Mesendoderm (in vitro differentiated cells): ENCODE measurements around the gene CEP131.

Source experiments
- DNase-seq: peaks from one replicate; pipeline ENCODE4 v3.0.0; 2013
- H2AK5ac ChIP-seq: 2 replicates; pipeline ENCODE4 v1.6.1; 2013; ENCODE audit warnings: low read length, inconsistent platforms
- H2BK120ac ChIP-seq: 2 replicates; pipeline ENCODE4 v1.6.1; 2013; ENCODE audit warnings: low read depth, mild to moderate bottlenecking, low read length, moderate library complexity, mixed read lengths
- H2BK15ac ChIP-seq: replicated peaks from 2 replicates; pipeline ENCODE4 v1.6.1; 2013; ENCODE audit warnings: low read depth, mild to moderate bottlenecking, moderate library complexity
- H2BK5ac ChIP-seq: 2 replicates; pipeline ENCODE4 v1.6.1; 2013; ENCODE audit warnings: low read length, inconsistent platforms
- H3K18ac ChIP-seq: 2 replicates; pipeline ENCODE4 v1.6.1; 2013; ENCODE audit warnings: mild to moderate bottlenecking, low read length, mixed read lengths
- H3K23ac ChIP-seq: one replicate; pipeline ENCODE4 v1.6.1; 2013; ENCODE audit warnings: low read length
- H3K27ac ChIP-seq: 2 replicates; pipeline ENCODE4 v1.5.1; 2013; ENCODE audit warnings: low read depth, mild to moderate bottlenecking, inconsistent platforms, low read length, moderate library complexity
- H3K27me3 ChIP-seq: 2 replicates; pipeline ENCODE4 v1.6.1; 2013; ENCODE audit warnings: low read length, control low read depth, mild to moderate bottlenecking, inconsistent platforms; ENCODE audit not compliant: insufficient read depth, poor library complexity
- H3K36me3 ChIP-seq: 2 replicates; pipeline ENCODE4 v1.6.1; 2013; ENCODE audit warnings: low read length, inconsistent platforms; ENCODE audit not compliant: control insufficient read depth, insufficient read depth
- H3K4ac ChIP-seq: one replicate; pipeline ENCODE4 v1.6.1; 2013; ENCODE audit warnings: low read depth, mild to moderate bottlenecking, low read length, moderate library complexity
- H3K4me1 ChIP-seq: 2 replicates; pipeline ENCODE4 v1.6.1; 2013; ENCODE audit warnings: low read depth, low read length, inconsistent platforms; ENCODE audit not compliant: control insufficient read depth
- H3K4me2 ChIP-seq: 2 replicates; pipeline ENCODE4 v1.6.1; 2013; ENCODE audit warnings: low read length
- H3K4me3 ChIP-seq: 2 replicates; pipeline ENCODE4 v1.5.1; 2013; ENCODE audit warnings: mild to moderate bottlenecking, low read length
- H3K56ac ChIP-seq: one replicate; pipeline ENCODE4 v1.6.1; 2013; ENCODE audit warnings: low read length
- H3K79me1 ChIP-seq: 2 replicates; pipeline ENCODE4 v1.6.1; 2013; ENCODE audit warnings: low read length, inconsistent platforms
- H3K79me2 ChIP-seq: 2 replicates; pipeline ENCODE4 v1.6.1; 2013; ENCODE audit warnings: mild to moderate bottlenecking, low read length; ENCODE audit not compliant: control insufficient read depth, insufficient read depth
- H3K9ac ChIP-seq: 2 replicates; pipeline ENCODE4 v1.6.1; 2013; ENCODE audit warnings: low read length, inconsistent platforms
- H4K5ac ChIP-seq: one replicate; pipeline ENCODE4 v1.6.1; 2013; ENCODE audit warnings: low read length
- H4K8ac ChIP-seq: one replicate; pipeline ENCODE4 v1.6.1; 2013; ENCODE audit warnings: low read depth, mild to moderate bottlenecking, control low read depth, low read length, moderate library complexity
- WGBS: extraction: QIAGEN DNeasy Blood & Tissue Kit; methylation state at CpG from one replicate; pipeline ENCODE4 v1.1.7; 2013; ENCODE audit warnings: low lambda C conversion rate, missing lambda C conversion rate; ENCODE audit not compliant: insufficient coverage; ENCODE audit errors: extremely low coverage; 5-methylcytosine and 5-hydroxymethylcytosine counted together

Gene CEP131

DNA sequence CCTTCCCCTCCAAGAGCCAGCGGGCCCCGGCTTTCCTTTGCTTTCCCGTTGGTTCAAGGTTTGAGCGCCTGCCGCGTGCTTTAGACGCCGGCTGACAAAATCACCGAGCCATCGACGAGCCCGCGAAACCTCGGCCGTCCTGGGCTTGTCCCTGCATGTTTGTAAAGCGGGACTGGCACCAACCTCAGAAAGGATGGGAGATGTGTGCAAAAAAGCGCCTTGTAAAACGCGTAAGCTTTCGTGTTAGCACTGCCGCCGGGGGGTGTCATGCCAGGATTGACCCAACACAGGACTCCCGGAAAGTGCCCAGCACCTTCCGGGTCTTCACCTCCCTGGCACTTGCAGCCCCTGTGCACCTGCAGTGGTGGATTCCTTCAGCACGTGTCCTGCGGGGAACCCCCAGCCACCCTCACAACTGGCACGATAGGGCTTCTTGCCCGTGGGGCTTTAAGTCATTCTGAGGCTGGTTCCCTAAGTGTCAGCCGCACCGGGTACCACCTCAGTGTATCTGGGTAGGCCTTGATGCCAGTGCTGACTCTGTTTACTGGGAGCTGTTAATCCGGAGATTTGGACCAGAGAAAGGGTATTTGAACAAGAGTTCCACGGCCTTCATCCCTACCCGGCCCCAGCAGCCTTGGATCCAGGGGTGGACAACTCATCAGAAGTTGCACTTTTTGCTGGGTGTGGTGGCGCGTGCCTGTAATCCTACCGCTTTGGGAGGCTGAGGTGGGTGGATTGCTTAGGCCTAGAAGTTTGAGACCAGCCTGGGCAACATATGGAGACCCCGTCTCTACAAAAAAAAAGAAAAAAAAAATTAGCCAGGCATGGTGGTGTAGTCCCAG is 17.2 kb upstream of the CEP131 start:
- Histone ChIP-seq H3K79me2 (peaks cover 10% of the 10 kb centered on the region), H3K27ac (no peak overlapping the region), H3K18ac (peak overlapping the region; percentile 31), H3K36me3 (no peaks in the 10 kb centered on the region), H3K9ac (peak overlapping the region; percentile 86), H3K4ac (peak overlapping the region; percentile 73), H2BK15ac (no peak overlapping the region), H4K5ac (no peak overlapping the region), H3K4me2 (peak overlapping the region; percentile 94), H3K79me1 (peaks cover 8% of the 10 kb centered on the region), H3K56ac (peak overlapping the region; percentile 94), H3K4me1 (peaks cover 4% of the 10 kb centered on the region), H4K8ac (no peak overlapping the region), H2BK5ac (no peak overlapping the region), H3K4me3 (peak overlapping the region; percentile 85), H2BK120ac (no peak overlapping the region), H3K23ac (no peak overlapping the region), H2AK5ac (peak overlapping the region; percentile 65), H3K27me3 (no peaks in the 10 kb centered on the region)
- no peak for DNase-seq
- no CpG with 5 or more reads among the region's 37 CpGs for WGBS

- Histone ChIP-seq H3K79me1 (peaks cover 8% of the 10 kb centered on the region), H2BK120ac (no peak within 1 kb of the TSS), H3K4me3 (peak within 1 kb of the TSS; percentile 85), H3K18ac (peak within 1 kb of the TSS; percentile 31), H2BK5ac (no peak within 1 kb of the TSS), H3K27ac (no peak within 1 kb of the TSS), H3K23ac (no peak within 1 kb of the TSS), H3K27me3 (no peaks in the 10 kb centered on the region), H4K8ac (no peak within 1 kb of the TSS), H3K4ac (peak within 1 kb of the TSS; percentile 73), H2AK5ac (peak within 1 kb of the TSS; percentile 65), H3K79me2 (peaks cover 10% of the 10 kb centered on the region), H3K9ac (peak within 1 kb of the TSS; percentile 92), H3K56ac (peak within 1 kb of the TSS; percentile 94), H2BK15ac (no peak within 1 kb of the TSS), H3K4me1 (peaks cover 4% of the 10 kb centered on the region), H3K36me3 (no peaks in the 10 kb centered on the region), H3K4me2 (peak within 1 kb of the TSS; percentile 94), H4K5ac (no peak within 1 kb of the TSS)
- no CpG with 5 or more reads among the region's 100 CpGs for WGBS
- peak; percentile 100 for DNase-seq
These were observed 16.3 kb upstream of the CEP131 start, which contains the start of the genes NDUFAF8 and TEPSIN for GRCh38 chr17:81238815-81239713. NDUFAF8 (plus strand) TSS chr17:81239318; CDS start chr17:81239364, 46 bp downstream. TEPSIN (minus strand) TSS chr17:81239055; CDS start chr17:81239033, 22 bp downstream.

DNA sequence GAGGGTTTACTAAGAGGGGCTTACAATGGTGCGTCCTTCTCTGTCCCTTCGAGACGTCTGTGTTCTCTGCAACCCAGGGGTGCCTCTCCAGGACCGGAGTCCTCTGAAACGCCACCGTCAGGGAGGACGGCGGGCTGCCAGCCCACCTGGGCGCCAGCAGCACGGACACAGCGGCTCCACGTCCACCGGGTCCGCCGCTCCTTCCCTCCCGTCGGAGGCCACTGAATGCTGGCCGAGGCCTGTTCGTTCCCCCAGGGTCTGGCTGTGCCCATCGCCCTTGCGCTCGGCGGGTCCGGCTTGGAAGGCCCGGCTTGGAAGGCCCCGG is 15.7 kb upstream of the CEP131 start:
- no peak overlapping the region for H2BK15ac ChIP-seq
- no peak overlapping the region for H3K18ac ChIP-seq
- H3K4me3 ChIP-seq = peak overlapping the region; percentile 84
- no peak for DNase-seq
- H3K4ac ChIP-seq = no peak overlapping the region
- peaks cover 8% of the 10 kb centered on the region for H3K79me1 ChIP-seq
- no peak overlapping the region for H2AK5ac ChIP-seq
- H3K27me3 ChIP-seq = no peaks in the 10 kb centered on the region
- no peak overlapping the region for H4K8ac ChIP-seq
- H3K9ac ChIP-seq = peak overlapping the region; percentile 92
- no peaks in the 10 kb centered on the region for H3K36me3 ChIP-seq
- H2BK5ac ChIP-seq = no peak overlapping the region
- H3K27ac ChIP-seq = no peak overlapping the region
- H2BK120ac ChIP-seq = no peak overlapping the region
- no peak overlapping the region for H3K23ac ChIP-seq
- H3K4me2 ChIP-seq = peak overlapping the region; percentile 23
- H4K5ac ChIP-seq = no peak overlapping the region
- peaks cover 4% of the 10 kb centered on the region for H3K4me1 ChIP-seq
- no CpG with 5 or more reads among the region's 26 CpGs for WGBS
- peaks cover 10% of the 10 kb centered on the region for H3K79me2 ChIP-seq
- peak overlapping the region; percentile 91 for H3K56ac ChIP-seq

DNA sequence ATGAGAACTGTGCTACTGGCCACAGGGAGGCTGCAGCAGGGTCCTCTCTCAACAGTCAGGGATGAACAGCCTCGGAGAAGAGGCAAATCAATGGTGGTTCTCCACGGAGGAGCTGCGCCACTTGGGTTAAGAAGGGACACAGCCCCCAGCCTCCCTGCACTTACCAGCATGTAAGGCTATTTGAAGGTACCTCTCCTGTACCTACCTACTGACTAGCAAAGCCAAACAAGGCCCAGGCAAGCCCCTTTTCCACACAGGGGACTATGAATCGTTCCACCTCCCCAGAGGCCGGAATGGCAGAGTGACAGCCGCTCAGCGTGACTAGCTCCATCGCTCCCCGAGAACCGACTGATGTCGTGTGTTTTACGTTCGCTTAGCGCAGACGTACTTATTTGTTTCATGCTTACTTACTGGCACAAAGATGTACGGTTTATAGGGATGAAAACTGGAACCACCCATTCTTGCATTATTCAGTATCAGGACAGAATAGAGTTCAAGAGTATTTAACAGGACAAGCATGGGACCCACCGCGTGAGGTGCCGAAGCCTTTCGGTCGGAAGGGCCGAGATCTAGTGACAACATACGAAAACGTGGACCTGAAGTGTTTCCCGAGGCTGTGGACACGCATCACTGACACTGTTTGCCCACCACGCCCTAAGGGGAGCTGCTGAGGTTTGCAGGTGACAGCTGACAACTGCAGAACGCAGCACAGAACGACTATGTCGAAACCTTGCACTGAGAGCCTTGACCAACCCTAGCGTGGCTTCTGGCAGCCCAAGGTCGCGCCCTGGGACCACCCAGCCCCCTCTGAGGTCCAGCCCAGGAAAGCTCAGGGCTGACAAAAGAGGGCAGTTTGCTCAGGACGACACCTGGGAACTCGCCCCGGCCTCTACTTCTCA is 15.1 kb upstream of the CEP131 start:
- no peak overlapping the region for H4K8ac ChIP-seq
- peaks cover 4% of the 10 kb centered on the region for H3K4me1 ChIP-seq
- H3K27me3 ChIP-seq = no peaks in the 10 kb centered on the region
- no peak overlapping the region for H3K27ac ChIP-seq
- H3K23ac ChIP-seq = no peak overlapping the region
- peaks cover 10% of the 10 kb centered on the region for H3K79me2 ChIP-seq
- H3K4me3 ChIP-seq = peak overlapping the region; percentile 84
- no peak overlapping the region for H4K5ac ChIP-seq
- H3K9ac ChIP-seq = peak overlapping the region; percentile 92
- H3K79me1 ChIP-seq = peaks cover 8% of the 10 kb centered on the region
- no peak for DNase-seq
- no peak overlapping the region for H2AK5ac ChIP-seq
- no peak overlapping the region for H2BK120ac ChIP-seq
- H2BK15ac ChIP-seq = no peak overlapping the region
- H3K56ac ChIP-seq = peak overlapping the region; percentile 91
- no CpG with 5 or more reads among the region's 36 CpGs for WGBS
- H3K36me3 ChIP-seq = no peaks in the 10 kb centered on the region
- no peak overlapping the region for H3K18ac ChIP-seq
- H3K4me2 ChIP-seq = peak overlapping the region; percentile 23
- no peak overlapping the region for H3K4ac ChIP-seq
- H2BK5ac ChIP-seq = no peak overlapping the region

DNA sequence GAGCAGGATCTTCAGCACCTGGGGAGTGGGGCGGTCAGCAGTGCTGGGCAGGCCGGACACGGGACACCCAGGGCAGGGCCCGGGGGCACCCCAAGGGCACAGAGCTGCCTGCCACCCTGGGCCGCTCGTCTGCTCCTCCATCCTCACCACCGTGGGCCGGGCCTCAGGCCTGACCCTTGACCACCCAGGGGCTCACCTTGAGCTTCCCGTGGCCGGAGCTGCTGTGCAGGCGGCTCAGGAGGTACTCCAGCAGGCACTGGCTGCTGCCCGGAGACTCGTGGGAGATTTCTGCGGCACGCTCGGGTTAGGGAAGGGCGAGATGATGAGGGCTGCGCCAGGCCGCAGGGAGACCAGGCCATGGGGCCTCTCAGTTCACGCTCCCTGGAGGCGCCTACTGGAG is 14.0 kb upstream of the CEP131 start:
- Histone ChIP-seq H3K27ac (no peak overlapping the region), H3K79me1 (peaks cover 8% of the 10 kb centered on the region), H2BK120ac (no peak overlapping the region), H3K36me3 (no peaks in the 10 kb centered on the region), H3K27me3 (no peaks in the 10 kb centered on the region), H3K18ac (no peak overlapping the region), H4K5ac (no peak overlapping the region), H2BK5ac (no peak overlapping the region), H2BK15ac (no peak overlapping the region), H3K4me2 (no peak overlapping the region), H4K8ac (no peak overlapping the region), H3K23ac (no peak overlapping the region), H3K4ac (no peak overlapping the region), H3K4me1 (peaks cover 4% of the 10 kb centered on the region), H3K9ac (no peak overlapping the region), H3K56ac (no peak overlapping the region), H2AK5ac (no peak overlapping the region), H3K79me2 (peaks cover 10% of the 10 kb centered on the region), H3K4me3 (no peak overlapping the region)
- DNase-seq = no peak
- no CpG with 5 or more reads among the region's 21 CpGs for WGBS
